H9 (cell line): ENCODE measurements around the gene AP3S2. TPM values are rescaled to one million over a fixed set of nuclear protein-coding genes. Genes with fewer than 3 reads are reported as not detected.

ENCODE experiments used
- DNase-seq: peaks from one replicate; pipeline ENCODE4 v3.0.0-alpha.2; 2017
- H2AFZ ChIP-seq: one replicate; pipeline ENCODE4 v1.6.1; 2013; ENCODE audit warnings: mild to moderate bottlenecking, low read length, control low read depth, moderate library complexity
- H2AK5ac ChIP-seq: 2 replicates; pipeline ENCODE4 v1.6.1; 2013; ENCODE audit warnings: low read length, control low read depth, mixed read lengths; ENCODE audit not compliant: insufficient read length
- H2BK120ac ChIP-seq: one replicate; pipeline ENCODE4 v1.6.1; 2013; ENCODE audit warnings: low read depth, mild to moderate bottlenecking, low read length, control low read depth, inconsistent platforms; ENCODE audit not compliant: poor library complexity, severe bottlenecking
- H2BK12ac ChIP-seq: 2 replicates; pipeline ENCODE4 v1.6.1; 2013; ENCODE audit warnings: low read length, control low read depth, mixed read lengths, low read depth; ENCODE audit not compliant: insufficient read length
- H2BK15ac ChIP-seq: 2 replicates; pipeline ENCODE4 v1.6.1; 2013; ENCODE audit warnings: low read depth, low read length, control low read depth
- H2BK20ac ChIP-seq: one replicate; pipeline ENCODE4 v1.6.1; 2013; ENCODE audit warnings: low read depth, mild to moderate bottlenecking, low read length, control low read depth, inconsistent platforms; ENCODE audit not compliant: poor library complexity, severe bottlenecking
- H2BK5ac ChIP-seq: 2 replicates; pipeline ENCODE4 v1.6.1; 2013; ENCODE audit warnings: low read length, control low read depth, mixed read lengths; ENCODE audit not compliant: insufficient read length
- H3K14ac ChIP-seq: 2 replicates; pipeline ENCODE4 v1.6.1; 2013; ENCODE audit warnings: low read length, control low read depth; ENCODE audit not compliant: insufficient read depth
- H3K18ac ChIP-seq: 2 replicates; pipeline ENCODE4 v1.6.1; 2013; ENCODE audit warnings: low read depth, mild to moderate bottlenecking, mixed read lengths, low read length, control low read depth; ENCODE audit not compliant: insufficient read length
- H3K23ac ChIP-seq: 2 replicates; pipeline ENCODE4 v1.6.1; 2013; ENCODE audit warnings: low read length, control low read depth, mixed read lengths, low read depth; ENCODE audit not compliant: insufficient read length
- H3K23me2 ChIP-seq: 2 replicates; pipeline ENCODE4 v1.6.1; 2013; ENCODE audit warnings: low read depth, mild to moderate bottlenecking, mixed read lengths, low read length, control low read depth; ENCODE audit not compliant: insufficient read length, poor library complexity, severe bottlenecking
- H3K27ac ChIP-seq: 2 replicates; pipeline ENCODE4 v1.5.1; 2013; ENCODE audit warnings: low read length, control low read depth, mixed read lengths, low read depth; ENCODE audit not compliant: insufficient read length
- H3K27me3 ChIP-seq: 2 replicates; pipeline ENCODE4 v1.6.1; 2013; ENCODE audit warnings: low read length, control low read depth, inconsistent platforms; ENCODE audit not compliant: insufficient read depth
- H3K4ac ChIP-seq: 2 replicates; pipeline ENCODE4 v1.6.1; 2013; ENCODE audit warnings: low read depth, mild to moderate bottlenecking, control low read depth, inconsistent platforms, low read length, moderate library complexity
- H3K4me1 ChIP-seq: 2 replicates; pipeline ENCODE4 v1.6.1; 2013; ENCODE audit warnings: low read length, control low read depth, inconsistent platforms; ENCODE audit not compliant: insufficient read depth
- H3K4me2 ChIP-seq: 2 replicates; pipeline ENCODE4 v1.6.1; 2013; ENCODE audit warnings: low read length, control low read depth, mixed read lengths; ENCODE audit not compliant: insufficient read length, insufficient read depth
- H3K56ac ChIP-seq: 2 replicates; pipeline ENCODE4 v1.6.1; 2013; ENCODE audit warnings: low read depth, mild to moderate bottlenecking, mixed read lengths, low read length, control low read depth; ENCODE audit not compliant: insufficient read length
- H3K79me1 ChIP-seq: 2 replicates; pipeline ENCODE4 v1.6.1; 2013; ENCODE audit warnings: low read depth, mild to moderate bottlenecking, moderate library complexity, low read length, control low read depth, inconsistent platforms; ENCODE audit not compliant: insufficient read depth, poor library complexity, severe bottlenecking
- H3K79me2 ChIP-seq: 2 replicates; pipeline ENCODE4 v1.6.1; 2013; ENCODE audit warnings: low read length, control low read depth, inconsistent platforms; ENCODE audit not compliant: insufficient read depth
- H3K9ac ChIP-seq: 2 replicates; pipeline ENCODE4 v1.6.1; 2013; ENCODE audit warnings: low read length, control low read depth, mixed read lengths; ENCODE audit not compliant: insufficient read length; ENCODE audit errors: extremely low read depth
- H3K9me3 ChIP-seq: one replicate; pipeline ENCODE4 v1.6.1; 2013; ENCODE audit warnings: low read depth, low read length, inconsistent platforms; ENCODE audit not compliant: control insufficient read depth
- H3T11ph ChIP-seq: one replicate; pipeline ENCODE4 v1.6.1; 2013; ENCODE audit warnings: mild to moderate bottlenecking, low read length, control low read depth, inconsistent platforms
- H4K20me1 ChIP-seq: one replicate; pipeline ENCODE4 v1.6.1; 2013; ENCODE audit not compliant: control insufficient read depth, insufficient read length, insufficient read depth
- H4K5ac ChIP-seq: 2 replicates; pipeline ENCODE4 v1.6.1; 2013; ENCODE audit warnings: low read depth, mild to moderate bottlenecking, mixed read lengths, low read length, control low read depth; ENCODE audit not compliant: insufficient read length
- H4K8ac ChIP-seq: replicated peaks from 2 replicates; pipeline ENCODE4 v1.6.1; 2013; ENCODE audit warnings: low read length, control low read depth, mixed read lengths, low read depth; ENCODE audit not compliant: insufficient read length
- H4K91ac ChIP-seq: 2 replicates; pipeline ENCODE4 v1.6.1; 2013; ENCODE audit warnings: low read depth, mild to moderate bottlenecking, moderate library complexity, mixed read lengths, low read length, control low read depth; ENCODE audit not compliant: insufficient read length
- H3K27ac Mint-ChIP-seq, 3 experiments: 2 replicates in 2 of 3; 3 replicates in 1 of 3; pipeline ENCODE4 v1.8.0; 2020 to 2021; ENCODE audit warnings: mixed read lengths in 3 of 3, mild to moderate bottlenecking in 1 of 3, moderate library complexity in 1 of 3
- H3K27me3 Mint-ChIP-seq: 2 replicates; pipeline ENCODE4 v1.8.0; 2021; ENCODE audit warnings: low read depth, mild to moderate bottlenecking, moderate library complexity, mixed read lengths
- H3K36me3 Mint-ChIP-seq, 3 experiments: 2 replicates in 2 of 3; 3 replicates in 1 of 3; pipeline ENCODE4 v1.8.0; 2020 to 2021; ENCODE audit warnings: low read depth in 3 of 3, mixed read lengths in 3 of 3; ENCODE audit not compliant: insufficient read depth in 1 of 3
- H3K4me1 Mint-ChIP-seq, 2 experiments: 2 replicates each; pipeline ENCODE4 v1.8.0; 2020; ENCODE audit warnings: mixed read lengths in 2 of 2
- H3K4me3 Mint-ChIP-seq, 2 experiments: 2 replicates in 1 of 2; 3 replicates in 1 of 2; pipeline ENCODE4 v1.8.0; 2020 to 2021; ENCODE audit warnings: mild to moderate bottlenecking in 2 of 2, mixed read lengths in 2 of 2, moderate library complexity in 1 of 2
- H3K9me3 Mint-ChIP-seq, 2 experiments: 2 replicates in 1 of 2; 3 replicates in 1 of 2; pipeline ENCODE4 v1.8.0; 2020; ENCODE audit warnings: mild to moderate bottlenecking in 2 of 2, mixed read lengths in 2 of 2, moderate library complexity in 1 of 2
- CTCF ChIP-seq: fragments of 200-600 bp; sonication (generic); conservative IDR thresholded peaks from 3 replicates; pipeline ENCODE4 v1.8.0; 2021; ENCODE audit warnings: antibody characterized with exemption, mild to moderate bottlenecking
- WGBS: extraction: QIAGEN DNeasy Blood & Tissue Kit; methylation state at CpG from one replicate; pipeline ENCODE4 v1.1.7; 2013; ENCODE audit warnings: missing lambda C conversion rate, low lambda C conversion rate, mixed read lengths; ENCODE audit not compliant: insufficient read length; ENCODE audit errors: extremely low coverage; 5-methylcytosine and 5-hydroxymethylcytosine counted together
- total RNA-seq: library from RNA; stranded (reverse); gene quantifications from 2 replicates; pipeline ENCODE4 v1.2.1, GENCODE V29; 2021

Gene AP3S2
- total RNA-seq, 1 experiment from 2014 or later: 33.9 TPM

- Mint-ChIP-seq H3K4me3 (no peak overlapping the region), H3K9me3 (no peaks in the 10 kb centered on the region), H3K4me1 (peaks cover 11 to 23% of the 10 kb centered on the region in 2 experiments; a peak in 3 of 4 replicates), H3K36me3 (no peaks in the 10 kb centered on the region), H3K27ac (no peak overlapping the region), H3K27me3 (peaks cover 11% of the 10 kb centered on the region)
- Histone ChIP-seq H3K23me2 (no peaks in the 10 kb centered on the region), H4K91ac (no peak overlapping the region), H3K14ac (no peak overlapping the region), H3K27ac (no peak overlapping the region), H2BK120ac (no peak overlapping the region), H3K79me2 (no peaks in the 10 kb centered on the region), H3K4ac (no peak overlapping the region), H4K8ac (no peak overlapping the region), H3K18ac (no peak overlapping the region), H3K27me3 (no peaks in the 10 kb centered on the region), H4K20me1 (no peaks in the 10 kb centered on the region), H2BK15ac (no peak overlapping the region), H3K4me1 (no peaks in the 10 kb centered on the region), H2BK5ac (no peak overlapping the region), H3K4me2 (no peak overlapping the region), H3K9ac (no peak overlapping the region), H3K79me1 (no peaks in the 10 kb centered on the region), H2AK5ac (no peak overlapping the region), H3K56ac (no peak overlapping the region), H3K23ac (no peak overlapping the region), H4K5ac (no peak overlapping the region), H3T11ph (no peak overlapping the region), H3K9me3 (no peaks in the 10 kb centered on the region), H2BK12ac (no peak overlapping the region), H2BK20ac (no peak overlapping the region), H2AFZ (no peak overlapping the region)
- no CpG with 5 or more reads among the region's 10 CpGs for WGBS
- no peak for DNase-seq
- TF ChIP-seq CTCF: no peak
These were observed 68.4 kb downstream of the AP3S2 start for GRCh38 chr15:89825271-89825940.
